Cortex of kidney (tissue), 1 donor: ENCODE results near the gene SLC6A7.

ENCODE experiments used
- DNase-seq: peaks from one replicate; lab custom pipeline; 2025; lab: John Stamatoyannopoulos, UW

The SLC6A7 gene

GRCh38 chr5:150156027-150156368 lies 33.9 kb upstream of the SLC6A7 start:
- DNase-seq: no peak

DNA sequence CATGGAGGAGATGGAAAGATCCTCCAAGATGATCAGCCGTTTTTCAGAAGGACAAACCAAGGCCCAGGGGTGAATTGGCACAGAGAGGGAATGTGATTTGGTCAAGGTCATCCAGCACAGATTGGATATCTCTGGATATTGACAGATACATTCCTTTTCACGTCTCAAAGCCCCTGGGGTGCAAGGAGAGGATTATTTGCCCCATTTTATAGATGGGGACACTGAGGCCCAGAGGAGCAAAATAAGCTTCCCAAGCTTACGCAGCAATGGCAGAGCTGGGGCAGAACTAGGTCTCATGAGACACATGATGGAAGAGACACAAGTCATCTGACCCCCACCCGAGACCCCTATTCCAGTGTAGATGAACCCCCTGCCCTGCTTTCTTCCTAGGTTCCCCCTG lies 33.3 kb upstream of the SLC6A7 start:
- no peak for DNase-seq

- no peak for DNase-seq
Observed at GRCh38 chr5:150157168-150157567, 32.7 kb upstream of the SLC6A7 start.

DNA sequence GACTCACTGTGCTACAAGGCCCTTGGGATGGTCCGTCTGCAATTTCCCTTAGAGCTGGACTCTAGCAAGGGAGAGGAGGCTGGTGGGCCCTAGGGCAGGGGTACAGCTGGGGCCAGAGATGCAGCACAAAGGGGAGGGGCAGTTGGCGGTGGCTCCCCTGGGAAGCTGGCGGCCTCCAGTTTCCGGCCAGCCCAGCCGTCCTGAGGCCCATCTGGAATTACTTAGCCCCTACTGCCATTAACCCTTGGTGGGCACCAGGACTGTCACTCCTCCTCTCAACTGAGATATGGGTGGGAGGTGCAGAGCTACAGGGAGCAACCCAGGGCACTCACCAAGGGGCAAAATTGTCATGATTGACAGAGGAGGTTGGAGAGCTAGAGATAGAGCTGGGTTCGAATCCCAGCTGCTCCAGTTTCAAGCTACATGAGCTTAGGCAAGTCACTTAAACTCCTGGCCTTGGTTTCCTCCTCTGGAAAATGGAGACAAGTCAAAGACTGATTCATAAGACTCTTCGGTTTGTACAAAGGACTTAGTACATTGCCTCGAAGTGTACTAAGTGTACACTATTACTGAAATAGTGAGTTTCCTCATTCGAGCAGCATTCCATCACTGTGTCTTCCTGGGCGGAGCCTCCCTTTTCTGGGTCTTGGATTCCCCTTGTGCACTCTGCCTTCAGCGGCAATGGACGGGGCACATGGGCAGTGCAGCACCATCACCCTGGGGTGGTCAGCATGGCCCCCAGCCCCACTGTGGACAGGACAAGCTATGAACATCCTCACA lies 31.5 kb upstream of the SLC6A7 start:
- DNase-seq: no peak

DNA sequence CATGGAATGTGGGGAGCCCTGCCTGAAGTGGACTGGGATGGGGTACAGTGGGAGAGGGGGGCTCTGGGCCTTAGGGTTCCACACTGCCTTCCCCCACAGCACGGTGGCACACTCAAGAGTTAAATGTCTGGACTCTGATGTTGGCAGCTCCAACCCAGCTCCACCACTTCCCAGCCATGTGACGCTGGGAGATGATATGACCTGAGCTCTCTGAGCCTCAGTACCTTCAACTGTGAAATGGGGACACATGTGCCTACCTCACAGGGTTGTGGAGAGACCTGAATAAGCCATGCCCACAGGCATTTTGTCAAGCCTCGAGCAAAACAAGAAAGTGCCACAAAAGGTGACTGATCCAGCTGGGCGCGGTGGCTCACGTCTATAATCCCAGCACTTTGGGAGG lies 30.8 kb upstream of the SLC6A7 start:
- DNase-seq: no peak

DNA sequence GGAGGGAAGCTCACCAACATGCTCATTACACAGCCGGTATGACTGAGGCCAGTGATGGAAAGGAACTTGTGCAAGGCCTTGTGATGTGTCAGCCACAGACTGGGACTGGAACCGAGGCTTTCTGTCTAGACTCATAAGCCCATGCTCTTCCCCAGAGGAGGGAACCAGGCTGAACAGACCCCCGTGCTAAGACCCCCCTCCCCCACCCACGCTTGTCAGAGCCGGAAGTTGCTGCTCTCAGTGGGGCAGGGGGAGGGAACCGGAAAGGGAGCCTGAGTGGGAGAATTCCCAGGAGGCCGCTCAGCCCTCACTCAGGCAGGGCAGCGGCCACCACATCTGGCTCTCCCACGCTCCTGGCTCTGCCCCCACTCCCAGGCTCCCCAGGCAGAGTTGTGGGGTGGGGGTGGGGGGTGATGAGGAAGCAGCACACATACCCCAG lies 30.1 kb upstream of the SLC6A7 start:
- no peak for DNase-seq

GRCh38 chr5:150160448-150161081 lies 29.3 kb upstream of the SLC6A7 start:
- DNase-seq: no peak

GRCh38 chr5:150161242-150162141 lies 28.4 kb upstream of the SLC6A7 start:
- no peak for DNase-seq

DNA sequence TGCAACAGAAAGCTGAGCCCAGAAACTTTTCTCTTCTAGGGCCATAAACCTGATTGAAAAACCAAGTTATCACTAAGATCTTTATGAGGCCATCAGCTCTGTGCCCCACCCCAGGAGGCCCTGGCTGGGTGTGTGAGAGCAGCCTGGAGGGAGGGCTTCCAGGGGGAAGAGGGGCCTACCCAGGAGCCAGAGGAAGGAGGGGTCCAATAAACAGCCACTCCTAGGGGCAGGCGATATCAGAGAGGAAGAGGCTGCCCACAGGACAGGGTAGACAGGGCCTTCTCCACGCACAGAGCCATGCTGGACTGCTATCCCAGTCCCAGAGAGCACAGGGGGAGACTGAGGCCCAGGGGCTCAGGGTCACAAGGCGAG lies 27.7 kb upstream of the SLC6A7 start:
- DNase-seq: no peak

GRCh38 chr5:150163035-150163434 lies 26.8 kb upstream of the SLC6A7 start:
- no peak for DNase-seq

DNA sequence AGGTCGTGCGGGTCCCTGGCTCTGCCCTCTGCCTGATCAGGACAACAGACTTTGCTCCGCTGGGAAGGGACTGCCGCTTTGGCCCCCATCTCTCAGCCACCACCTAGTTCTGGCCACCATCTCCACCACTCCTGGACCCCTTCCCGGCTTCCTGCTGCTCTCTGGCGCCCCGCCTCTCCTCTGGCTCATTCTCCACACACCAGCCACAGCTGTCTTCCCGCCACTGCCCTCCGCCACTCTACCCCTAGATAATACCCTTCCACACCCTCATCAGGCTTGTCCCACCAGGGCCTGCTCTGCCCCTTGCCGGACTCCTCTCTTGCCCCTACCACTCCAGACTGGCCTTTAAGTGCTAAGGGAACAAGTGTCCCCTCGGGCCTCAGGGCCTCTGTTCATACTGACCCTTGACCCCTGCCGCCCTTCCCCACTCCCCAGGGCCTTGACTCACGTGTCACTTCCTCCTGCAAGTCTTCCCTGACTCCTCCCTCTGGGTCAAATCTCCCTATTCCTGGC lies 26.3 kb upstream of the SLC6A7 start:
- DNase-seq: no peak

DNA sequence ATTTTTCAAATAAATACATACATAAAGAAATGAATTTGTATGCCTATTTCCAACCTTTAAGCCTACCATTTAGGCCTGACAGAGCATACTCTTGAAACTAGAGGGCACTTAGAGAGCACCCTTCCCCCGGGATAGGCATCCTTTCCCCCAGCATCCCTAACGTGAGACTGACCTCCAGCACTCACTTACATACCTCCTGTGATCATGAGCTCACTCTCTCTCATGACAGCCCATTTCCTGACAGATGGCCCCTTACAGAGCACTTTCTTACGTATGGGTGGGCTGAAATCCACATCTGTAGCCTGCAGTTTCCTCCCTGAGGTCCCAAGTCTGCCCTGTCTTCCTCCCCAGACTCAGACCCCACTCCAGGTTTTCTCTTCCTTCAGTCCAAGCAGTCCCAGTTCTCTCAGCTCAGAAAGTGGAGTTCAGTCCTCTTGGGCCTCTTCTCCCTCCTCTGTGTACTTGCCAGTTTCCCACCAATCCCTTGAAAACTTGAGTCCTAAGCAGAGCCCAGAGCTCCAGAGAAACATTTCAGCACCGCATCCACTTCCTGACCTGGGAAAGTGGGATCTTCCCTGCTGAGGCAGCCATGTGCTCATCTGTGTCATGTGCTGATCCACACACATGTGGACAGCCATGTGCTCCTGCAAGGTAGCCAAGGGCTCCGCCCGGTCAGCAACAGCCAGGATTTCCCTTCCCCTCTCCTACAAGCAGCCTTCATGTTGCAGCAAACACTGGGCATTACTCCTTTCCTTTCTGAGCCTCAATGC lies 25.5 kb upstream of the SLC6A7 start:
- no peak for DNase-seq

GRCh38 chr5:150166037-150166649 lies 23.7 kb upstream of the SLC6A7 start:
- no peak for DNase-seq

- DNase-seq: no peak
Observed at GRCh38 chr5:150166650-150167511, 23.0 kb upstream of the SLC6A7 start, which contains the start of gene CDX1. CDX1 (plus strand) TSS chr5:150166778; CDS start chr5:150166877, 99 bp downstream.

GRCh38 chr5:150167512-150167850 lies 22.4 kb upstream of the SLC6A7 start:
- DNase-seq: no peak

DNA sequence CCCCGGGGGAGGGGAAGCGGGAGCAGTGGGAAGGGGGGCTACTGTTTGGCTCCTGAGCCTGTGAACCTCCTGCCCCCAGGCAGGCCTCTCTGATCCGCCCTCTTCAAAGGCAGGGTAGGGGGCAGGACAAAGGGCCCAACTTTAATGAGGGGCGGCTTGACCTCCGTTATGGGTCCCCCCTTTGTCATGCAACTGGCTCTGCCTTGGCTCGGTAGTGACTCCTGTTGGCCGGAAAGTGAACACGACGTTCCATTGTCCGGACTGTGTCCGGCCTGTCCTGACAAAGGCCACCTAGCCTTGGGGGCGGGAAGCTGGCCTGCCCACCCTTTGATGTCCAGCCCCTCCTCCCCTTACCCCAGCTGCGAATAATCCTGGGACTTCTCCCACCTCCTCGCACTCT lies 22.0 kb upstream of the SLC6A7 start:
- DNase-seq: no peak

GRCh38 chr5:150168864-150169263 lies 21.0 kb upstream of the SLC6A7 start:
- no peak for DNase-seq

DNA sequence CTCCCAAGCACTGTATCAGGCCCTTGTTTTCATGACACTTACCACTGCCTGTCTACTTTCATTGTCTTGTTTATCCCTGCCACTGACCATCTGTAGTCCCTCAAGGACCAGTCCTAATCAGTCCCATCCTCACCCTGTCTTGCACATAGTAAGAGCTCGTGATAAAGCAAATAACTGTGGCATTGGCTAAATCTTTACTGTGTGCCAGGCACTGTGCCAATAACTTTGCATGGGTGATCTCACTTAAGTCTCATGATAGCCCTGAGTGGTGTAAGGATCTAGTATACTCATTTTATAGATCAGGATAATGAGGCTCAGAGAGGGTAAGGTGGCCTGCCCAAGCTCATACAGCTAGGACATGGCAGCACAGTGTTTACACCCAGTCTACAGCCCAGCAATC lies 17.7 kb upstream of the SLC6A7 start:
- no peak for DNase-seq

DNA sequence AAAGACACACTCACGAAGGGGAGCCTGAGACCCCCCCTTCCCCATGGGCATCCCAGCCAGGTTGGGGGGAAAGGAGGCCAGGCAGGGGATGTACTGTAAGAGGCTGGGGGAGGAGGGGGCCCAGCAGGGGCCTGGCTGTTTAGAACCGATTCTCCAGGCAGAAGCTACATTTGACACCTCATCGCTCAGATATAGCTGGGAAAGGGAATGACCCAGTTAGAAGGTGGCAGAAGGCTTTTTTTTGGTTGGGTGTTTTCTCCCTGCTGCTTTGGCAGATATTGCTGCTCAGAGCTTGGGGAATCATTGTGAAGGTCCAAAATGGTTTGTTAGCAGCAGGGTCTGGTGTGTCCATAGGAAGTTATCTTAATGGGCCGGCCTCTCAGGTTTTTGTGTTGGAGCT lies 17.3 kb upstream of the SLC6A7 start:
- DNase-seq: no peak

- DNase-seq: no peak
Observed at GRCh38 chr5:150173161-150173560, 16.7 kb upstream of the SLC6A7 start.
